ENCODE results near the gene IMMP2L.

The IMMP2L gene

GRCh38 chr7:111527545-111527944, 34.7 kb downstream of the IMMP2L start:
- H3K4me3 ChIP-seq (ENCODE audit: low read depth, low read length): no peak overlapping the region
- no peak for TF ChIP-seq CTCF (IDR thresholded peaks at IDR 0.05; ENCODE audit: low read depth, low read length)
- in situ Hi-C loops (cut with HindIII; ENCODE audit: low sequenced_read_pairs): no loop called here
- DNase-seq (ENCODE audit: low read depth, low spot score): no peak

GRCh38 chr7:111525100-111525499, 37.2 kb downstream of the IMMP2L start:
- no peak overlapping the region for H3K4me3 ChIP-seq (ENCODE audit: low read depth, low read length)
- DNase-seq (ENCODE audit: low read depth, low spot score): no peak
- in situ Hi-C loops (cut with HindIII; ENCODE audit: low sequenced_read_pairs): no loop called here
- TF ChIP-seq CTCF (IDR thresholded peaks at IDR 0.05; ENCODE audit: low read depth, low read length): no peak

- DNase-seq (ENCODE audit: low read depth, low spot score): no peak
- no peak for TF ChIP-seq CTCF (IDR thresholded peaks at IDR 0.05; ENCODE audit: low read depth, low read length)
- H3K4me3 ChIP-seq (ENCODE audit: low read depth, low read length): no peak overlapping the region
- in situ Hi-C loops (cut with HindIII; ENCODE audit: low sequenced_read_pairs): no loop called here
These were observed 40.6 kb downstream of the IMMP2L start for GRCh38 chr7:111521660-111522059.

GRCh38 chr7:111518264-111518663, 44.0 kb downstream of the IMMP2L start:
- no peak for DNase-seq (ENCODE audit: low read depth, low spot score)
- H3K4me3 ChIP-seq (ENCODE audit: low read depth, low read length): no peak overlapping the region
- no peak for TF ChIP-seq CTCF (IDR thresholded peaks at IDR 0.05; ENCODE audit: low read depth, low read length)
- in situ Hi-C loops (cut with HindIII; ENCODE audit: low sequenced_read_pairs): no loop called here

GRCh38 chr7:111517549-111517951, 44.7 kb downstream of the IMMP2L start:
- H3K4me3 ChIP-seq (ENCODE audit: low read depth, low read length): no peak overlapping the region
- DNase-seq (ENCODE audit: low read depth, low spot score): no peak
- in situ Hi-C loops (cut with HindIII; ENCODE audit: low sequenced_read_pairs): no loop called here
- no peak for TF ChIP-seq CTCF (IDR thresholded peaks at IDR 0.05; ENCODE audit: low read depth, low read length)

GRCh38 chr7:111516612-111517011, 45.7 kb downstream of the IMMP2L start:
- TF ChIP-seq CTCF (IDR thresholded peaks at IDR 0.05; ENCODE audit: low read depth, low read length): no peak
- no peak for DNase-seq (ENCODE audit: low read depth, low spot score)
- no peak overlapping the region for H3K4me3 ChIP-seq (ENCODE audit: low read depth, low read length)
- in situ Hi-C loops (cut with HindIII; ENCODE audit: low sequenced_read_pairs): no loop called here

GRCh38 chr7:111513566-111513965, 48.7 kb downstream of the IMMP2L start:
- in situ Hi-C loops (cut with HindIII; ENCODE audit: low sequenced_read_pairs): no loop called here
- no peak for TF ChIP-seq CTCF (IDR thresholded peaks at IDR 0.05; ENCODE audit: low read depth, low read length)
- DNase-seq (ENCODE audit: low read depth, low spot score): no peak
- H3K4me3 ChIP-seq (ENCODE audit: low read depth, low read length): no peak overlapping the region
